HepG2 (cell line): ENCODE data around the gene WDR45B. TPM values are rescaled to one million over a fixed set of nuclear protein-coding genes. Genes with fewer than 3 reads are reported as not detected.

Experiments
- ATAC-seq: fragments of 200-7000 bp; cut with Tn5 transposase; 3 replicates; pipeline ENCODE4 v1.9.1; 2020; ENCODE audit warnings: mild to moderate bottlenecking, moderate library complexity
- BruUV-seq: library from RNA; stranded (reverse); fragments of 400-500 nt; replicated peaks from 2 replicates; lab custom pipeline; 2021; lab: Mats Ljungman, UMichigan
- CTCF ChIA-PET: fragments of 300-600 bp; formaldehyde crosslinking; extraction: SDS; loops from one replicate; lab custom pipeline; 2021; ENCODE audit warnings: low total read pairs, inconsistent platforms, low intra/inter-chr PET ratio; lab: Yijun Ruan, JAX
- POLR2A ChIA-PET: fragments of 350-600 bp; sonication (Branson Sonifier 250); formaldehyde crosslinking; loops from one replicate; lab custom pipeline; 2020; ENCODE audit warnings: antibody characterized with exemption, inconsistent platforms; lab: Yijun Ruan, JAX
- DNase-seq: peaks from one replicate; pipeline ENCODE4 v3.0.0-alpha.2; 2015; ENCODE audit warnings: low spot score
- FAIRE-seq: peaks from 3 replicates; lab custom pipeline; 2011; peaks lifted over from hg19 to GRCh38; lab: Jason Lieb, UNC
- H2AFZ ChIP-seq: one replicate; pipeline ENCODE4 v1.6.1; 2011; ENCODE audit warnings: low read length, inconsistent platforms
- H3K27ac ChIP-seq: fragments of 300-600 bp; 3 replicates; pipeline ENCODE4 v1.8.0; 2011; ENCODE audit warnings: mixed run types, mild to moderate bottlenecking, mixed read lengths, low read length, inconsistent platforms; ENCODE audit not compliant: insufficient read depth; ENCODE audit errors: extremely low read length
- H3K27me3 ChIP-seq, 2 experiments: fragments of 200-600 bp in 1 of 2; 2 replicates in 1 of 2; 3 replicates in 1 of 2; pipeline versions ENCODE4 v1.6.0 to v1.8.0; 2011; ENCODE audit warnings: low read length in 2 of 2, mild to moderate bottlenecking in 2 of 2, moderate library complexity in 2 of 2, inconsistent platforms in 1 of 2; ENCODE audit not compliant: insufficient read depth in 2 of 2, control insufficient read depth in 1 of 2
- H3K36me3 ChIP-seq, 2 experiments: fragments of 200-600 bp in 1 of 2; replicated peaks in 1 of 2; 2 replicates in 1 of 2; 3 replicates in 1 of 2; pipeline versions ENCODE4 v1.5.1 to v1.8.0; 2011; ENCODE audit warnings: low read length in 2 of 2, inconsistent platforms in 1 of 2; ENCODE audit not compliant: insufficient read depth in 2 of 2, control insufficient read depth in 1 of 2
- H3K4me1 ChIP-seq: 2 replicates; pipeline ENCODE4 v1.5.1; 2012; ENCODE audit warnings: low read length, inconsistent platforms; ENCODE audit not compliant: insufficient read depth
- H3K4me2 ChIP-seq: 2 replicates; pipeline ENCODE4 v1.6.0; 2011; ENCODE audit warnings: low read depth, low read length, inconsistent platforms
- H3K4me3 ChIP-seq, 3 experiments: fragments of 200-600 bp in 1 of 3; sonication (generic), shearing (Covaris generic) in 1 of 3; replicated peaks in 1 of 3; 2 replicates each; pipeline ENCODE4 v1.5.1; 2011 to 2016; ENCODE audit warnings: low read length in 3 of 3, inconsistent platforms in 2 of 3, low read depth in 2 of 3, mild to moderate bottlenecking in 2 of 3, control low read depth in 1 of 3, mixed read lengths in 1 of 3; ENCODE audit not compliant: insufficient read depth in 1 of 3
- H3K79me2 ChIP-seq: one replicate; pipeline ENCODE4 v1.6.1; 2011; ENCODE audit warnings: low read length, inconsistent platforms; ENCODE audit not compliant: insufficient read depth
- H3K9ac ChIP-seq: 2 replicates; pipeline ENCODE4 v1.6.0; 2011; ENCODE audit warnings: mild to moderate bottlenecking, low read depth, low read length, inconsistent platforms; ENCODE audit not compliant: insufficient read depth
- H3K9me3 ChIP-seq: 2 replicates; pipeline ENCODE4 v1.5.1; 2012; ENCODE audit warnings: mild to moderate bottlenecking, low read length
- H4K20me1 ChIP-seq: 2 replicates; pipeline ENCODE4 v1.6.0; 2011; ENCODE audit warnings: inconsistent platforms, mild to moderate bottlenecking, low read length, moderate library complexity; ENCODE audit not compliant: insufficient read depth
- AGO2 ChIP-seq: fragments of 200-400 bp; formaldehyde crosslinking; optimal IDR thresholded peaks from 2 replicates; pipeline ENCODE3; 2017; ENCODE audit warnings: mild to moderate bottlenecking, low read depth, low read length, moderate library complexity
- E2F1 ChIP-seq: sonication (generic); formaldehyde crosslinking; IDR thresholded peaks from 2 replicates; pipeline ENCODE4 v1.5.0; 2020; ENCODE audit warnings: missing genetic modification reagents
- NRL ChIP-seq: sonication (generic); formaldehyde crosslinking; IDR thresholded peaks from 2 replicates; pipeline ENCODE4 v1.5.0; 2020; ENCODE audit warnings: missing genetic modification reagents, mild to moderate bottlenecking, moderate library complexity, borderline replicate concordance
- PITX1 ChIP-seq: sonication (generic); formaldehyde crosslinking; IDR thresholded peaks from 2 replicates; pipeline ENCODE4 v1.5.1; 2020; ENCODE audit warnings: mild to moderate bottlenecking, missing genetic modification reagents
- RBM22 ChIP-seq: fragments of 200-400 bp; formaldehyde crosslinking; optimal IDR thresholded peaks from 2 replicates; pipeline ENCODE3; 2017; ENCODE audit warnings: mild to moderate bottlenecking, low read length, moderate library complexity
- SNRNP70 ChIP-seq: fragments of 200-400 bp; formaldehyde crosslinking; IDR thresholded peaks from 2 replicates; pipeline ENCODE4 v1.6.1; 2017; ENCODE audit warnings: mild to moderate bottlenecking, low read depth, low read length, moderate library complexity
- SOX13 ChIP-seq, 3 experiments: fragments of 450-650 bp in 1 of 3; sonication (generic) in 1 of 3; formaldehyde crosslinking in 1 of 3; IDR thresholded peaks in 2 of 3; conservative IDR thresholded peaks in 1 of 3; 2 replicates each; pipeline versions ENCODE4 v1.5.0 to v1.6.1; 2016 to 2020; ENCODE audit warnings: antibody characterized with exemption in 1 of 3, mild to moderate bottlenecking in 1 of 3, missing compliant biosample characterization in 1 of 3, missing genetic modification reagents in 1 of 3, moderate library complexity in 1 of 3
- TBX3 ChIP-seq: fragments of 450-650 bp; IDR thresholded peaks from 2 replicates; pipeline ENCODE4 v1.6.1; 2017; ENCODE audit warnings: antibody characterized with exemption, mild to moderate bottlenecking, inconsistent platforms, borderline replicate concordance
- ZNF263 ChIP-seq: sonication (generic); formaldehyde crosslinking; IDR thresholded peaks from 2 replicates; pipeline ENCODE4 v1.4.0; 2020; ENCODE audit warnings: missing genetic modification reagents
- WGBS: methylation state at CpG from one replicate; pipeline ENCODE4 v1.1.6; 2017; ENCODE audit warnings: low lambda C conversion rate; 5-methylcytosine and 5-hydroxymethylcytosine counted together
- in situ Hi-C: cut with HindIII; loops from 2 replicates; pipeline ENCODE4 v1.10.0; 2017; ENCODE audit warnings: low pct_unique_long_range_greater_than_20kb; ENCODE audit not compliant: extremely low pct_ligation_motif_present
- intact Hi-C: fragments of 100-400 bp; cut with micrococcal nuclease; formaldehyde crosslinking; loops from one replicate; pipeline ENCODE4 v1.10.0; 2022; ENCODE audit not compliant: unreplicated experiment
- polyA plus RNA-seq, 8 experiments: library from polyadenylated mRNA; depleted of rRNA in 3 of 8; stranded (reverse) in 7 of 8; unstranded in 1 of 8; fragments of >200 nt; fragmentation: Illumina TruSeq in 4 of 8; extraction: Trizol in 4 of 8; gene quantifications; 2 replicates each; pipeline versions ENCODE4 v1.2.1 to v1.2.3, GENCODE V29; 2011 to 2016; ENCODE audit warnings: low read depth in 4 of 8, missing spikeins in 1 of 8, mixed read lengths in 1 of 8; ENCODE audit not compliant: insufficient read depth in 1 of 8
- total RNA-seq, 5 experiments: library from RNA; depleted of rRNA; stranded (reverse); fragments of >200 nt; fragmentation: Illumina TruSeq; extraction: Trizol; gene quantifications; 2 replicates each; pipeline ENCODE4 v1.2.3, GENCODE V29; 2016; ENCODE audit warnings: low read depth in 1 of 5
- TF ChIP-seq, protein P1 (sequence below): sonication (generic); formaldehyde crosslinking; IDR thresholded peaks from 2 replicates; pipeline ENCODE4 v1.4.0; 2020; ENCODE audit warnings: missing genetic modification reagents, low read depth, mild to moderate bottlenecking, borderline replicate concordance
- TF ChIP-seq, protein P2 (sequence below): sonication (generic); formaldehyde crosslinking; IDR thresholded peaks from 2 replicates; pipeline ENCODE4 v1.5.0; 2020; ENCODE audit warnings: mild to moderate bottlenecking, missing genetic modification reagents

Gene WDR45B
- total and polyA plus RNA-seq, 2 of the 13 experiments (the other 11 are each of a cell fraction or from before 2014, with no cell fraction given), result 86.2 to 155 TPM

DNA sequence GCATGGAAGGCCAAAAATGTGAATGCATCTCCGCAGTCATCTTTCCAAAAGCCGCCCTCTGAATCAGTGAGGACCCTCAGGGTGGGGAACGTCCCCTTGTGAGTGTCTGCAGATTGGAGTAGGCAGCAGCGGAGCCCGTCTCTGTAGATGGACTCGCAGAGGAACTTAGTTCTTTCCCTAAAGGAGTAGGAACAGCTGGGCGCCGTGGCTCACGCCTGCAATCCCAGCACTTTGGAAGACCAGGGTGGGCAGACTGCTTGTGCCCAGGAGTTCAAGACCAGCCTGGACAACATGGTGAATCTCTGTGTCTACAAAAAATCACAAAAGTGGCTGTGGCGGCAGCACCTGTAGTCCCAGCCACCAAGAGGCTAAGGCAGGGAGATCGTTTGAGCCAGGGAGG, 53.7 kb downstream of the WDR45B start:
- H3K27ac ChIP-seq, result no peak overlapping the region
- no peak overlapping the region for H3K4me3 ChIP-seq
- H3K9ac ChIP-seq, result no peak overlapping the region
- peaks cover 27% of the 10 kb centered on the region for H3K4me1 ChIP-seq
- ChIA-PET CTCF (no interaction called here), POLR2A (no interaction called here)
- no peaks in the 10 kb centered on the region for H3K9me3 ChIP-seq
- H2AFZ ChIP-seq, result no peak overlapping the region
- in situ Hi-C loops (no loop called here), intact Hi-C loops (no loop called here)
- peaks cover 16% of the 10 kb centered on the region; the same call in 1 of the 2 replicates for H4K20me1 ChIP-seq
- H3K27me3 ChIP-seq, result no peaks in the 10 kb centered on the region
- ATAC-seq, result no peak
- BruUV-seq, result no TSS peak
- no peaks in the 10 kb centered on the region for H3K79me2 ChIP-seq
- no peak overlapping the region for H3K4me2 ChIP-seq
- 94% methylated on average over 11 of the region's 11 CpGs for WGBS
- H3K36me3 ChIP-seq, result peaks cover 29 to 52% of the 10 kb centered on the region in 2 experiments
- TF ChIP-seq NRL (CRISPR knock-in tag) (0 out of 2 replicates have a peak, but pooled peaks have one; percentile 17), SOX13 (IDR thresholded peaks at IDR 0.05) (no peak), SOX13 (CRISPR knock-in tag; conservative IDR thresholded peaks at IDR 0.05 in 1 of 2, IDR thresholded peaks at IDR 0.05 in 1 of 2) (no peak), ZNF263 (no peak), RBM22 (peak; percentile 88), AGO2 (no peak), SNRNP70 (no peak)
- TF ChIP-seq, all 625 proteins: peak for 2
- no peak for FAIRE-seq
- no peak for DNase-seq

- ChIA-PET POLR2A (no interaction called here), CTCF (no interaction called here)
- H3K27me3 ChIP-seq, result no peaks in the 10 kb centered on the region
- peaks cover 27 to 45% of the 10 kb centered on the region in 2 experiments for H3K36me3 ChIP-seq
- peak overlapping the region; percentile 72 for H3K27ac ChIP-seq
- H3K9me3 ChIP-seq, result no peaks in the 10 kb centered on the region
- H4K20me1 ChIP-seq, result peaks cover 14% of the 10 kb centered on the region; the same call in 1 of the 2 replicates
- no peak overlapping the region for H2AFZ ChIP-seq
- FAIRE-seq, result no peak
- no peaks in the 10 kb centered on the region for H3K79me2 ChIP-seq
- in situ Hi-C loops, result no loop called here
- no peak; the same call in 2 of the 3 replicates for ATAC-seq
- no peak for DNase-seq
- intact Hi-C loops, result no loop called here
- H3K4me1 ChIP-seq, result peaks cover 27% of the 10 kb centered on the region
- 86% methylated on average over 29 of the region's 29 CpGs for WGBS
- peak overlapping the region; percentile 60 for H3K9ac ChIP-seq
- H3K4me2 ChIP-seq, result peak overlapping the region; percentile 92
- no TSS peak for BruUV-seq
- peak overlapping the region; percentile 7 to 70 (median 38); a peak in 4 of 6 replicates for H3K4me3 ChIP-seq
- TF ChIP-seq PITX1 (CRISPR knock-in tag), result 0 out of 2 replicates have a peak, but pooled peaks have one; percentile 26
- TF ChIP-seq, protein P1, sequence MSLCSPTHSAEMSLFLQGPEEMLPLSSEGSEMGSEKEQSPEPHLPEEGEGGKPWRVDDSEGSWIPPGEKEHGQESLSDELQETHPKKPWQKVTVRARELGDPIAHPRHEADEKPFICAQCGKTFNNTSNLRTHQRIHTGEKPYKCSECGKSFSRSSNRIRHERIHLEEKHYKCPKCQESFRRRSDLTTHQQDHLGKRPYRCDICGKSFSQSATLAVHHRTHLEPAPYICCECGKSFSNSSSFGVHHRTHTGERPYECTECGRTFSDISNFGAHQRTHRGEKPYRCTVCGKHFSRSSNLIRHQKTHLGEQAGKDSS (CRISPR knock-in tag), result 0 out of 2 replicates have a peak, but pooled peaks have one; percentile 22
- 0 out of 2 replicates have a peak, but pooled peaks have one; percentile 5 for TF ChIP-seq TBX3
- TF ChIP-seq, protein P2, sequence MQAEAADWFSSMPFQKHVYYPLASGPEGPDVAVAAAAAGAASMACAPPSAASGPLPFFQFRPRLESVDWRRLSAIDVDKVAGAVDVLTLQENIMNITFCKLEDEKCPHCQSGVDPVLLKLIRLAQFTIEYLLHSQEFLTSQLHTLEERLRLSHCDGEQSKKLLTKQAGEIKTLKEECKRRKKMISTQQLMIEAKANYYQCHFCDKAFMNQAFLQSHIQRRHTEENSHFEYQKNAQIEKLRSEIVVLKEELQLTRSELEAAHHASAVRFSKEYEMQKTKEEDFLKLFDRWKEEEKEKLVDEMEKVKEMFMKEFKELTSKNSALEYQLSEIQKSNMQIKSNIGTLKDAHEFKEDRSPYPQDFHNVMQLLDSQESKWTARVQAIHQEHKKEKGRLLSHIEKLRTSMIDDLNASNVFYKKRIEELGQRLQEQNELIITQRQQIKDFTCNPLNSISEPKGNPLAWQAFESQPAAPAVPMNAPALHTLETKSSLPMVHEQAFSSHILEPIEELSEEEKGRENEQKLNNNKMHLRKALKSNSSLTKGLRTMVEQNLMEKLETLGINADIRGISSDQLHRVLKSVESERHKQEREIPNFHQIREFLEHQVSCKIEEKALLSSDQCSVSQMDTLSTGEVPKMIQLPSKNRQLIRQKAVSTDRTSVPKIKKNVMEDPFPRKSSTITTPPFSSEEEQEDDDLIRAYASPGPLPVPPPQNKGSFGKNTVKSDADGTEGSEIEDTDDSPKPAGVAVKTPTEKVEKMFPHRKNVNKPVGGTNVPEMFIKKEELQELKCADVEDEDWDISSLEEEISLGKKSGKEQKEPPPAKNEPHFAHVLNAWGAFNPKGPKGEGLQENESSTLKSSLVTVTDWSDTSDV (CRISPR knock-in tag), result peak; percentile 77; the same call in 1 of the 2 replicates
- TF ChIP-seq E2F1, result no peak
- TF ChIP-seq NRL (CRISPR knock-in tag), result 0 out of 2 replicates have a peak, but pooled peaks have one; percentile 18
These were observed 54.6 kb downstream of the WDR45B start for GRCh38 chr17:82593590-82594087.
